T-helper 9 cell (primary cell): ENCODE results near the gene CFAP43.
"Not testable (repeated sequence)": the region's sequence is repeated elsewhere in the genome, so short reads cannot be mapped to it uniquely, and the experiment has no call there.

Source experiments
- DNase-seq: peaks from one replicate; pipeline ENCODE4 v3.0.0-alpha.2; 2020

Gene CFAP43

GRCh38 chr10:104216631-104217030 lies 15.5 kb downstream of the CFAP43 start:
- DNase-seq: no peak

DNA sequence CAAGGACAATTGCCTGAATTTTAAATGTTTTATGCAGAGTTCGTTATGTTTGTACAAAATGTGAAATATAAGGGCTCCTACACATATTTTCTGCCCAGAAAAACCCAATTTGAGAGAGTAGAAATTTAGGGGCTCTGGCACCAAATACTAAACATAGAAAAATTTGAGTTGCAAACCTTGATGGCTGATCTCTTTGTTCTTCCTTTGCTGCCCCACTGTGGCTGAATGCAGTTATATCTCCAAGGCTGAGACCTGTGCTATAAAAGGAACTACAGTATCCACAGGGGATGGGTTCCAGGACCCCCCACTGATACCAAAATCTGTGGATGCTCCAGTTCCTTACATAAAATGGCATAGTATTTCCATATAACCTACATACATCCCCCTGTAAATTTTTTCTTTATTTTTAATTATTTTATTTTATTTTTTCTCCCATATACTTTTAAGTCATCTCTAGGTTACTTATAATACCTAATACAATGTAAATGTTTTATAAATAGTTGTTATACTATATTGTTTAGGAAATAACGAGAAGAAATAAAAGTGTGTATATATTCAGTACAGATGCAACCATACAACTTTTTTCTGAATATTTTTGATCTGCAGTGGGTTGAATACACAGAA lies 22.5 kb downstream of the CFAP43 start:
- DNase-seq: peak; percentile 11

DNA sequence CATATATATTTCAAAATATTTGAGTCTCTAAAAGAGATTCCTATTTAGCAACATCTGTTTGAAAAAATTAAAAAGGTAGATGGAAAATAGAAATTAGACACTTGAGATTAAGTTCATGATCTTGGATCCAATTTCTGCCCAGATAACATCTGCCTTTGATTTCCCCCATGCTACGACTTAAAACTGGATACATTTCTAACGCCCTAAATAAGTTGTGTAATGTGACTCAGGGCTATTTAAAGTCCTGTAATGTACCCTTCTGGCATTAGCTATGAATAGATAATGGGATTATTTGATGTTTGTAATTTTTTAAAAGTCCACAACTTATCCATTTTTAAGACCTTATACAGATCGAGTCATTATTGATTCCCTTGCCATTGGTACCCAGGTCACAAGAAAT lies 23.4 kb downstream of the CFAP43 start:
- no peak for DNase-seq

DNA sequence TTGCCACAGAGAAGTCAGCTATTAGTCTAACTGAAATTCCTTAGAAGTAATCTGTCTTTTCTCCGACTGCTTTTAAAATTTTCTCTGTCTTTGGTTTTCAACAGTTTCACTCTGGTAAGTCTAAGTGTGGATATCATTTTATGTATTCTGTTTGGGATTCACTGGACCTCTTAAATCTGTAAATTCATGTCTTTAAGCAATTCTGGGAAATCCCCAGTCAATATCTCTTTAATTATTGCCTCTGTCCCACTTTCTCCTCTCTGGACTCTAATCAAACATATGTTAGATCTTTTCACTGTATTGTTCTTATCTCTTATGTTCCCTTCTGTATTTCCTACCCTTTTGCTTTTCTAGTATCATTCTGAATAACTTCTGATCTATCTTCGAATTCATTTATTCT lies 29.9 kb downstream of the CFAP43 start:
- no peak for DNase-seq

DNA sequence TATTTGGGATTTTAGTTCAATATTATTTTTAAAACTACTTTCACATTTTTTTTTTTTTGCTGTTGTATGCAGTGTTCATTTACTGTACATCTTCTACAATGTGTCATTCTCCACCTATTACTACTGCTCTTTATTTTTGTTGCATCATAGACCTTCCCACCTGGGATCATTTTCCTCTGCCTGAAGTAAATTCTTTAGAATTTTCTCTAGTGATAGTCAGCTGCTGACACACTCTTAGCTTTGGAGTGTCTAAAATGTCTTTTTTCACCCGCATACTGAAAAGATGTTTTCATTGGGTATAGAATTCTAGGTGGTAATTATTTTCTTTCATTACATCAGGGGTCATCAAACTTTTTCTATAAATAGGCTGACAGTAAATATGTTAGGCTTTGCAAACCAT lies 30.5 kb downstream of the CFAP43 start:
- no peak for DNase-seq

DNA sequence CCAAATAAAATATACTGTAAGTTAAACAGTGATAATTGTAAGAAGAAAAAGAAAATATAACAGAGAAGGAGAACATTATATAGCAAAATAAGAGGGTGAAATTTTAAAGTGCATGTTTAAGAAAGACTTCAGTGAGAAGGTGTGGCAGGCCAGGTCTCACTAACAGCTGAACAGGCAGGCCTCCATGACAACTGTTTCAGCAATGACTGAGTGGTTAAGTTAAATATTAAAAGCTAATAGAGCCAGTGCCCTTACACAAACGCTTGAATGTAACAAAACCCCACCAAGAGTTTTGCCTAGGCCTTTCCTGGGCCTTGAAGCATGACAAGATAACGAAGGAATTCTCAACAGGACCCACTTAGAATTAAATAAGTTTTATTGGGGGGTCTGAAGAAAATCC lies 32.6 kb downstream of the CFAP43 start:
- no peak for DNase-seq

GRCh38 chr10:104197364-104197763 lies 34.8 kb downstream of the CFAP43 start:
- no peak for DNase-seq

DNA sequence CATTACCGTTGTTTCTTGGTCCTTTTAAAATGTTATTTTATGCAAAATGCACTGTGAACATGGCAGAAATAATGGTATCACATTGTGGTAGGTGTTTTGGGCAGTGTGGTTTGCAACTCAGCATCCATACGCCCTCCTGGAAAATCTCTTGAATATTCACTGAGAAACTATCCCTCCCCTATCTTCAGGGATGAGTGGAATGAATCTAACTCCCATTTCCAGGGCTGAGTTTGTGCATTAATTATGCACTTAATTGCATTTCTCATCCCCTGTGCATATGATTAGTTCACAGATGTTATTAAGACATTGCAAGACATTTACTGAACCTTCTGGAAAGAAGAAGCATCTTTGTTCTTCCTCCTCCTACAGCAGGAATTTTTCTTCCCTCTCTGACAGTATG lies 36.5 kb downstream of the CFAP43 start:
- DNase-seq: no peak

GRCh38 chr10:104193787-104194186 lies 38.4 kb downstream of the CFAP43 start:
- no peak for DNase-seq

GRCh38 chr10:104190695-104191094 lies 41.5 kb downstream of the CFAP43 start:
- no peak for DNase-seq

DNA sequence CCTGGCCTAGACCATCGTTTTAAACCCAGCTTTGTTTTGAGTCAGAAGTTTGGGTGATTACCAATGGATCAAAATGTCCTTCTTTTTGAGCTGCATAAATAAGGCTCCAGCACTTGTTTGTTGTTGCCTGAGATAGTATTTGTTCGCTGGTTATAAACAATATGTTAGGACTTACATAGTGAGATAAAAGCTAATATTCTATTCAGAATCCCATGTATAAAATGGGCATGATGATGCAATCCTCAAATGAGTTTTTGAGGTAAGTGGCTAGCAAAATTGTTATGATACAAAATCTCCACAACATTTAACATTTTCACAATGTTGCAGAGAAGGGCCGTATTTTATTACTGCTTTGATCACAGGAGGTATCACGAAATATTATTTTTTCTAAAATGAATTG lies 48.5 kb downstream of the CFAP43 start:
- no peak for DNase-seq

DNA sequence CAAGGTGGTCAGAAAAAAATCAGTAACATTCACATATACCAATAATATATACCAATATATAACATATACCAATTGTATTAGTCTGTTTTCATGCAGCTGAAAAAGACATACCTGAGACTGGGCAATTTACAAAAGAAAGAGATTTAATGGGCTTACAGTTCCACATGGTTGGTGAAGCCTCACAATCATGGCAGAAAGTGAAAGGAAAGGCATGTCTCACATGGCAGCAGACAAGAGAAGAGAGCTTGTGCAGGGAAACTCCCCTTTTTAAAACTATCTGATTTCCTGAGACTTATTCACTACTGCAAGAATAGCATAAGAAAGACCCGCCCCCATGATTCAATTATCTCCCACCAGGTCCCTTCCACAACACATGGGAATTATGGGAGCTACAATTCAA lies 58.0 kb downstream of the CFAP43 start:
- DNase-seq: not testable (repeated sequence)

GRCh38 chr10:104170610-104171254 lies 61.4 kb downstream of the CFAP43 start:
- DNase-seq: no peak

GRCh38 chr10:104155591-104155990 lies 76.6 kb downstream of the CFAP43 start:
- DNase-seq: no peak

GRCh38 chr10:104151737-104152136 lies 80.4 kb downstream of the CFAP43 start:
- DNase-seq: no peak

GRCh38 chr10:104150139-104150538 lies 82.0 kb downstream of the CFAP43 start:
- DNase-seq: no peak

GRCh38 chr10:104146882-104147281 lies 85.3 kb downstream of the CFAP43 start:
- DNase-seq: no peak

DNA sequence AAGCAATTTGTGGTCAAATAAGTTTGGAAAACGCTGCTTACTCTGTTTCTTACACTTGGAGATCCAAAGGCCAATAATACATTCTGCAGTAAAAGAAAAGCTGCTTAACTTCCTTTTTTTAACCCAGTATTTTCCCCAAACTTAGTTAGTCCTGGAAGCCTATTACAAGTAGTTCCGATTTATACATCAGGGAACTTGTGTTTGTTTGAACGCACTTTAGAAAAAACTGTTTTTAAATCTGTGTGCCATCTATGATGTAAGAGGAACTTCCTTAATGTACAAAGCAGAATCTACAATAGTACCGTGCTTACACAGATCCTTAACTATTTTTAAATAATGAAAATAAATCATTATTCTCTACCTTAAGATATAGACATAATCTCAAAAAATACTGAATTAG lies 87.2 kb downstream of the CFAP43 start:
- no peak for DNase-seq

GRCh38 chr10:104143829-104144228 lies 88.3 kb downstream of the CFAP43 start:
- DNase-seq: no peak

- no peak for DNase-seq
Observed at GRCh38 chr10:104142081-104142480, 90.1 kb downstream of the CFAP43 start.

DNA sequence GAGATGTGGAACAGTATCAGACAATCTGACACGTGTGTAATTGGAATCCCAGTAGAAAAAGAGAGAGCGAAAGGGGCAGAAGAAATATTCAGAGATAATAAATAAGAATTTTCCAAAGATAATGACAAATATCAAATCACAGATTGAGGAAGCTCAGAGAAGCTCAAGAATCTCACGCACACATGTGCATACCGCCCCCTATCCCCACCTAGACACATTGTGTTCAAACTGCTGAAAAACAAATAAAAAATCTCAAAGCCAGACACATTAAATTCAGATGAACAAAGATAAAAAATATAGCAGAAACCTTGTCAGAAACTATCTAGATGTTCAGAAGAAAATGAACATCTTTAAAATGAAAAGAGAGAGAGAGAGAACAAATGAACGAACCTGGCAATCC lies 92.9 kb downstream of the CFAP43 start:
- DNase-seq: no peak

DNA sequence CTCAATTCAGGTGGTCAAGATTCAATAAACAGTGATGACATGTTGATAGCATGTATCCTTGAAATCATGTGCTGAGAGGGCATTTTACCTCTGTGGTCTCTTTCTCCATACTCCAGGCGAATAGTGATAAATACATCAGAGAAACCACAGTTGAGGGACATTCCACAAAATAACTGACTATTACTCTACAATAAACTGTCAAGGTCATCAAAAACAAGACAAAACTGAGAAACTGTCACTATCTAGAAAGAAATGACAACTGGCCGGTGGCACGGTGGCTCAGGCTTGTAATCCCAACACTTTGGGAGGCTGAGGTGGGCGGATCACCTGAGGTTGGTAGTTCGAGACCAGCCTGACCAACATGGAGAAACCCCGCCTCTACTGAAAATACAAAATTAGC lies 94.0 kb downstream of the CFAP43 start:
- no peak for DNase-seq

DNA sequence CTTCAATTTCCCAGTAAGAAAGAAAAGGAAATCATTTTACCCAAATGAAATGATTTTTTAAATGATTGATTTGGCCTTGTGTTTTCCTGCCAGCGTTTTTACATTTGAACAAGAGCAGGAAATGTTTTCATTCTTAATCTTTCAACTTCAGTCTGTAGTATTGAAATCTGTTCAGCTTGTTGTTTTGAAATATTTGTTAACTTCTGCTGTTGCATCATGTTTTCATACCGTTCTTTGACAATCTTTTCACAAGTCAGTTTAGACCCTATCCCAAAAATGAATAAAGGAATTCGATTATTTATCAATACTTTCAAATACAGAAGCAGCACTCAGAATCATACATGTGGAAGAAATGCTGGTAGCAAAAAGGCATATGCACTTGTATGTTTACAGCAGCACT lies 102.1 kb downstream of the CFAP43 start:
- no peak for DNase-seq

- DNase-seq: no peak
Observed at GRCh38 chr10:104128214-104128613, 104.0 kb downstream of the CFAP43 start.

GRCh38 chr10:104127411-104127810 lies 104.8 kb downstream of the CFAP43 start:
- DNase-seq: no peak
